GM12874 (cell line): ENCODE measurements around the gene STARD8.

Source experiments
- CTCF ChIP-seq: IDR thresholded peaks from 2 replicates; pipeline ENCODE4 v1.5.1; 2011; ENCODE audit warnings: low read depth, mild to moderate bottlenecking, control low read depth, low read length, moderate library complexity; ENCODE audit not compliant: insufficient read depth

STARD8 gene

GRCh38 chrX:68703846-68704245, 56.4 kb downstream of the STARD8 start:
- TF ChIP-seq CTCF = no peak

GRCh38 chrX:68705986-68706385, 58.5 kb downstream of the STARD8 start:
- no peak for TF ChIP-seq CTCF

- TF ChIP-seq CTCF = no peak
Observed at GRCh38 chrX:68708503-68709290, 61.2 kb downstream of the STARD8 start.

- TF ChIP-seq CTCF = peak; percentile 30; the same call in 1 of the 2 replicates
Observed at GRCh38 chrX:68710870-68711576, 63.6 kb downstream of the STARD8 start.

- TF ChIP-seq CTCF = no peak
Observed at GRCh38 chrX:68711845-68712244, 64.4 kb downstream of the STARD8 start.

GRCh38 chrX:68714856-68715255, 67.4 kb downstream of the STARD8 start:
- no peak for TF ChIP-seq CTCF

- TF ChIP-seq CTCF = no peak
Observed at GRCh38 chrX:68717196-68717595, 69.7 kb downstream of the STARD8 start.
